Right atrium auricular region (tissue), 2 donors: ENCODE measurements around the gene OR14A16. TPM values are rescaled to one million over a fixed set of nuclear protein-coding genes. Genes with fewer than 3 reads are reported as not detected.

Experiments
- DNase-seq: peaks from one replicate; pipeline ENCODE4 v3.0.0-alpha.2; 2019; ENCODE audit warnings: low spot score
- H3K27ac ChIP-seq, 2 donors: fragments of 200-600 bp; sonication (generic); 1 replicate in 1 of 2; 2 replicates in 1 of 2; pipeline ENCODE4 v1.5.1; 2016 to 2019
- H3K27me3 ChIP-seq, 2 donors: fragments of 200-600 bp; sonication (generic); one replicate each; pipeline versions ENCODE4 v1.5.1 to v1.6.0; 2017 to 2019
- H3K36me3 ChIP-seq: fragments of 200-600 bp; sonication (generic); one replicate; pipeline ENCODE4 v1.5.1; 2016
- H3K4me1 ChIP-seq, 2 donors: fragments of 200-600 bp; sonication (generic); one replicate each; pipeline versions ENCODE4 v1.5.1 to v1.6.0; 2017 to 2019
- H3K4me3 ChIP-seq, 2 donors: fragments of 200-600 bp; sonication (generic); 1 replicate in 1 of 2; 2 replicates in 1 of 2; pipeline ENCODE4 v1.5.1; 2017 to 2019; ENCODE audit warnings: mild to moderate bottlenecking in 1 of 2, moderate library complexity in 1 of 2
- H3K9me3 ChIP-seq, 2 donors: fragments of 200-600 bp; sonication (generic); one replicate each; pipeline ENCODE4 v1.5.1; 2019
- CTCF ChIP-seq, 2 donors: fragments of 200-600 bp; sonication (generic); IDR thresholded peaks; one replicate each; pipeline ENCODE4 v1.5.1; 2019; ENCODE audit warnings: antibody characterized with exemption in 2 of 2
- total RNA-seq, 2 donors: library from RNA; depleted of rRNA; stranded (reverse); fragments of >200 nt; gene quantifications; one replicate each; pipeline ENCODE4 v1.1.0, GENCODE V29; 2016

Gene OR14A16
- total RNA-seq, 2 donors from 2014 or later = not detected

GRCh38 chr1:247829656-247830055 is 5.7 kb upstream of the OR14A16 start:
- DNase-seq = no peak
- Histone ChIP-seq H3K4me1 (no peaks in the 10 kb centered on the region), H3K4me3 (no peak overlapping the region), H3K27ac (no peak overlapping the region), H3K36me3 (no peaks in the 10 kb centered on the region), H3K9me3 (no peaks in the 10 kb centered on the region), H3K27me3 (no peaks in the 10 kb centered on the region)
- TF ChIP-seq CTCF (IDR thresholded peaks at IDR 0.05) = no peak

GRCh38 chr1:247825362-247825761 is 1.4 kb upstream of the OR14A16 start:
- DNase-seq = no peak
- Histone ChIP-seq H3K9me3 (no peaks in the 10 kb centered on the region), H3K4me1 (no peaks in the 10 kb centered on the region), H3K27me3 (no peaks in the 10 kb centered on the region), H3K36me3 (no peaks in the 10 kb centered on the region), H3K27ac (no peak overlapping the region), H3K4me3 (no peak overlapping the region)
- TF ChIP-seq CTCF (IDR thresholded peaks at IDR 0.05) = no peak

- no peak for DNase-seq
- no peak overlapping the region for H3K27ac ChIP-seq
- H3K4me1 ChIP-seq = no peaks in the 10 kb centered on the region
- no peak for TF ChIP-seq CTCF (IDR thresholded peaks at IDR 0.05)
- H3K4me3 ChIP-seq = no peak overlapping the region
- no peaks in the 10 kb centered on the region for H3K36me3 ChIP-seq
- no peaks in the 10 kb centered on the region for H3K27me3 ChIP-seq
- no peaks in the 10 kb centered on the region for H3K9me3 ChIP-seq
Measured at GRCh38 chr1:247822060-247822459, 1.9 kb downstream of the OR14A16 start.

- Histone ChIP-seq H3K4me1 (no peaks in the 10 kb centered on the region), H3K27ac (no peak overlapping the region), H3K9me3 (no peaks in the 10 kb centered on the region), H3K36me3 (no peaks in the 10 kb centered on the region), H3K27me3 (no peaks in the 10 kb centered on the region), H3K4me3 (no peak overlapping the region)
- no peak for DNase-seq
- TF ChIP-seq CTCF (IDR thresholded peaks at IDR 0.05) = no peak
Measured at GRCh38 chr1:247812637-247813036, 11.3 kb downstream of the OR14A16 start.

GRCh38 chr1:247797518-247797917 is 26.4 kb downstream of the OR14A16 start:
- Histone ChIP-seq H3K27me3 (no peaks in the 10 kb centered on the region), H3K36me3 (no peaks in the 10 kb centered on the region), H3K4me3 (no peak overlapping the region), H3K9me3 (no peaks in the 10 kb centered on the region), H3K27ac (no peak overlapping the region), H3K4me1 (no peaks in the 10 kb centered on the region)
- TF ChIP-seq CTCF (IDR thresholded peaks at IDR 0.05) = no peak
- no peak for DNase-seq

- H3K36me3 ChIP-seq = no peaks in the 10 kb centered on the region
- H3K4me3 ChIP-seq = no peak overlapping the region
- DNase-seq = no peak
- no peaks in the 10 kb centered on the region for H3K27me3 ChIP-seq
- no peak for TF ChIP-seq CTCF (IDR thresholded peaks at IDR 0.05)
- H3K27ac ChIP-seq = no peak overlapping the region
- H3K9me3 ChIP-seq = no peaks in the 10 kb centered on the region
- no peaks in the 10 kb centered on the region for H3K4me1 ChIP-seq
Measured at GRCh38 chr1:247769603-247770002, 54.3 kb downstream of the OR14A16 start.
